HG03439 (cell line): ENCODE measurements around the gene NFIA.

ENCODE experiments used
- ATAC-seq: cut with Tn5 transposase; IDR thresholded peaks from one replicate; pipeline ENCODE4 v1.9.1; 2021; ENCODE audit warnings: mild to moderate bottlenecking, moderate library complexity; ENCODE audit not compliant: unreplicated experiment

The NFIA gene

DNA sequence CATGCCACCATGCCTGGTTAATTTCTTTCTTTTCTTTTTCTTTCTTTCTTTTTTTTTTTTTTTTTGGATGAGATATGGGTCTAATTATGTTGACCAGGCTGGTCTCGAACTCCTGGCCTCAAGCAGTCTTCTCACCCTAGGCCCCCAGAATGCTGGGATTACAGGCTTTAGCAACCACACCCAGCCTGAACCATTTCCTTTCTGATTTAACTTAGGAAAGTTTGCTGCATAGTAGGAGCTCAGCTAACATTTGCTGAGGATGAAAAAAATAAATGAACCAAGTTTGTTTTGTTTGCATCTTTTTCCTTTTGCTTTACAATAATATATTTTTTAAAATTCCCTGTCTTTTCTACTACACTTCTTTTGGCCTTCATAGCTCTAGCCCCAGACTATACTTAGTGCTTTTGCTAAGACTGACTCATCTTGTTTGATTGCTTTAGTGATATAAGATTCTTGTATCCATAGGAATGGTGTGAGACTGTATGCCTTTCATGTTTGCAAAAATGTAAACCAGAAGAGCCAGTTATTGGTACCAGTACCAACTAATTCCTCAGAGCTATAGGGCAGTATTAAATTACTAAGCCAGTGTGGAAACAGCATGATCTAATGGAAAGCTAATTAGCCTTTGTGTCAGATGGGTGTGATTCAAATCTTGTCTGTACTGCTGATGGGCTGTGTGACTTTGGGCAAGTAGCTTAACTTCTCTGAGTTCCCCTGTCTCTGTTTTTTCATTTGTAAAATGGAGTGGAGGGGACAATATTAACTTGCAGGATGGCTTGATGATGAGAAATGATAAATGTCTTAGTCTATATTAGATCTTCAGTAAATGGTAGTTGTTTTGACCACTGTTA, 66.9 kb downstream of the NFIA start:
- ATAC-seq: no peak

DNA sequence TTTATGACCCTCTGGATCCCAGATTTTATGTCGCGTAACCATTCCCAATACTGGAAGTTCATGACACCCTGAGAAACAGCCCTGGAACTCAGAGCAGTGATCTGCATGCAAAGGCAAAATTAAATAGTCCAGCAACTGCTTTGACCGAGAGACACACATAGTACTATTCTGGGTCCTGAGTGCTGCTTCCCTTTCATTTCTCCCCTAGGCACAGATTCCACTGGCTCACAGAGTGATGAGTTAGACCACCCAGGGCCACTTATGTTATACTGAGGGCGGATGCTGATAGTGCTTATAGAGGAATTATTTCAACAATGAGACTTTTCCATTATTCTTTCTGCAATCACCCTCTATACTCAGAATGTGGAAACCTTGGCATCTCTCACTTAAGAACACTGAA, 69.2 kb downstream of the NFIA start:
- no peak for ATAC-seq

GRCh38 chr1:61152066-61152465, 69.7 kb downstream of the NFIA start:
- ATAC-seq: no peak

DNA sequence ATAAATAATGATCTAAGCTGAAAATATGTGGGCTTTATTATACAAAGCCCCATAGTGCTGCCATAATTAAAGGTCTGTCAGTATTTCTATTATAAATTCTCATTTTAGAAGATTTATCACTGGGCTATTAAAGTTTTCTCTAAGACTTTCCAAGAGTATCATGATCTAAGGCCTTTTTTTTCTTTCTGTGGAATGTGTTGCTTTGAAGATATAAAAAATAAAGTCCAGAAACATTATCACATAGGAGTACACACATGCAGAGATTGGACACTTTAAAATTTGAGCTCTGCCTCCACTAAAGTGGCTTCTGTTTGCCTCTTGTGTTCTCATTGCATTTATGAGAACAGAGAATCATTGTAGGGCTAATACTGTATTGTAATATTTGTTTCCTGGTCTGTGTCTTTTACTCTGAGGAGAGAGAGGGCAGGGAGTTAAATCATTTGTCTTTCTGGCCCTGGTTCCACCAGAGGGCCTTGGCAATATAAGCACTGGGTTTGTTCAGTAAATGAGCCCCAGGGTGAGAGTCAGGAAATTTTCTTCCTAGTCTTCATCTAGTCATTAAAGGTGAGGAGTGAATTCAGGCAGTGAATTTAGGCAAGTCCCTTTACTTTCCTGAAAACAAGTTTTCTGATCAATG, 70.2 kb downstream of the NFIA start:
- no peak for ATAC-seq

- no peak for ATAC-seq
Observed at GRCh38 chr1:61156576-61157467, 74.5 kb downstream of the NFIA start.

GRCh38 chr1:61157468-61157987, 75.2 kb downstream of the NFIA start:
- ATAC-seq: no peak

DNA sequence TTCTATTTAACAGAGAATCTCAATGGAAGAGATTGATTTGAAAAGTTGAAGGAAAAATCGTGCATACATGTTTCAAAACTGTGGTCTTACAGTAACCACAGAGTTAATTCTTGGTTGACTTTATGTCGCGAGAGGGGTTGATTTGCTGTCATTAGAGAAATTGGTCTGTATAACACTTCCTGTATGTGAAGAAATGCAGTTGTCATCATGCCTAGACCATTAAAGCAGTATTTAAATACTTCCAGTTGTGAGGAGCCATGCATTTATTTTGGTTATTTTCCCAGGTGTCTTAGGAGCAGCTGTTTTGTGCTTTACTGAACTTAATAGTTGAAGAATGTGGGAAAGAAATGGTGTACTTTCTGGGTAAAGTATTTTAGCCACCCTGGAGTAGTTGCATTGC, 76.2 kb downstream of the NFIA start:
- no peak for ATAC-seq

DNA sequence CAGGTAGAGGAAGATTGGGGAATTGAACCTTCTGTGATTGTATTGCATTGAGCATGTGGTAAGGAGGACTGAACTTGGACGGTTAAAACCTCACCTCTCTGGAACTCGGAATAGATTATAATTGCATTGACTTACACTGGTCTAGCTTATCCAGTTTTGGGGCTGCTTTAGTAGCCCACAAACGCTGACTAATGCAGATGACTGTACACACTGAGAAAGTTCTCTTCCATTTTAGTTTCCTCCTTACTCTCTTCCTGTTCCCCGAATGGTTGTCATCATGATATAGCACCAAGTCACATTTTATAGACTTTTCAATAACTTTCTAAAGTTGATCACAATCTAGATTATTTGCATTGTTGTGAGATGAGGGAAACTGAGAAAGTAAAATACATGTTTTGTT, 78.2 kb downstream of the NFIA start:
- no peak for ATAC-seq

DNA sequence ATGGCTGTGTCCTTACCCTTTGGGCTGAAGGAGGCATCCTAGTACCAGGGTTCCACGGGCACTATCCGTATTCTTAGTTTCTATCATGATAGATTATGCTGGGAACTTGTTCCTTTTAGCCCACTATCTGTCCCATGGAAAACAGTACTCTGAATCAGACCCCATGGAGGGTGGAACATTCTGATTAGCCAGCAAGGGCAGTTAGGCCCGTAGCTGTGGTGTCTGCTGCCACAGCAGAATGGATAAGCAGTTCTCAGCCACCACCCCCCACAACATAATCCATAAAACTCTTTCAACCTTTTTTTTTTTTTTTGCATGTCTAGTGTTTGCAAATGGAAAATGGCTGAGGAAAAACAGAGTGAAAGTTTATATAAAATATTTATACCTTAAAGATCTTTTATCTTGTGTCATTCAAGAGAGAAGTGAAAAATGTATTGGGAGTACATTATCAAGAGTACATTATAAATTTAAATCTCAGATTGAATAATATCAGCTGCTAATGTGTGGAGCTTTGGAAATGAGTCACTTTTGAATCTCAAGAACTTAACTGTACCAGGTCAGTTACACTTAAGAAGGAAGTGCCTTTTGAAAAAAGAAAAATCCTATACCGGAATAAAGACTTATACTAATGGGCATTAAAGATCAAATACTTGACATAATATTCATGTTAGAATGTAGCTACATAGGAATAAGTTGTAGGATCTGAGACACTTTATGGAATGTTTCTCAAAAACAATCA, 80.3 kb downstream of the NFIA start:
- no peak for ATAC-seq

GRCh38 chr1:61163355-61163754, 81.0 kb downstream of the NFIA start:
- ATAC-seq: no peak

- no peak for ATAC-seq
Observed at GRCh38 chr1:61165402-61165801, 83.0 kb downstream of the NFIA start.

GRCh38 chr1:61167309-61167708, 84.9 kb downstream of the NFIA start:
- no peak for ATAC-seq

DNA sequence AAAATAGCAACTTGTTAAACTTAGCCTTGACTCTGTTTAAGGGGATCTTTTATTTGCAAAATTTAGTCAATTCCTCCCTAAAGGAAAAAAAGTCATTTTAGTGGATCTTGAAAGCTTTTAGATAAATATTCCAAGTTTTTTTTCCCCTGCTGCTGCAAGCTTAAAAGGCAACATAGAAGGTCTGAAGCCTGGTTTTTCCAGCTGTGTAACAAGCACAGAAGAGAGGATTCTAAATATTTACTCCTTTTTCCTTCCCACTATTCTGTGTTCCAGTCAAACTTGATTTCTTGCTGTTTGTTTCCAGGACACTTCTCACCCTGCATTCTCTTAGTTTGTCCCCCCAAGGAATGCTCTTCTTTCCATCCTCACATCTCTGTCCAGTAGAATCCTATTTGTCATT, 86.7 kb downstream of the NFIA start:
- no peak for ATAC-seq

DNA sequence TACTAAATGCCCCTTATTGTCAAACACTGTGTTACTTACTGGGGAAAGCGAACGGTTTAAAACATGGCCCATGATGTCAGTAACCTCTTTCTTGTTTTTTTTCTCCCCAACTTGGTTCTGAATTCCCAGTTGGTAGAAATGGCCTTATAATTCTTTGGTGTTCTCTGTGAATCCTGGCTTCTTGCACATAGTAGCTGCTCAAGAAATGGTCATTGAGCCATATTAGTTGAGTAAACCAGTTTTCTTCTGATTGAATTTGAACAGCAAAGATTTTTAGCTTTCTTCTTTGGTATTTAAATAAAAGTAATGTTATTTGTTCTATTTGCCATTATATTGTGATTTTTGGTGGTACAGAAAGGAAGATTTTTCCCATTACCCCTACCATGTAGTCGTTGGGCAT, 87.3 kb downstream of the NFIA start:
- no peak for ATAC-seq

DNA sequence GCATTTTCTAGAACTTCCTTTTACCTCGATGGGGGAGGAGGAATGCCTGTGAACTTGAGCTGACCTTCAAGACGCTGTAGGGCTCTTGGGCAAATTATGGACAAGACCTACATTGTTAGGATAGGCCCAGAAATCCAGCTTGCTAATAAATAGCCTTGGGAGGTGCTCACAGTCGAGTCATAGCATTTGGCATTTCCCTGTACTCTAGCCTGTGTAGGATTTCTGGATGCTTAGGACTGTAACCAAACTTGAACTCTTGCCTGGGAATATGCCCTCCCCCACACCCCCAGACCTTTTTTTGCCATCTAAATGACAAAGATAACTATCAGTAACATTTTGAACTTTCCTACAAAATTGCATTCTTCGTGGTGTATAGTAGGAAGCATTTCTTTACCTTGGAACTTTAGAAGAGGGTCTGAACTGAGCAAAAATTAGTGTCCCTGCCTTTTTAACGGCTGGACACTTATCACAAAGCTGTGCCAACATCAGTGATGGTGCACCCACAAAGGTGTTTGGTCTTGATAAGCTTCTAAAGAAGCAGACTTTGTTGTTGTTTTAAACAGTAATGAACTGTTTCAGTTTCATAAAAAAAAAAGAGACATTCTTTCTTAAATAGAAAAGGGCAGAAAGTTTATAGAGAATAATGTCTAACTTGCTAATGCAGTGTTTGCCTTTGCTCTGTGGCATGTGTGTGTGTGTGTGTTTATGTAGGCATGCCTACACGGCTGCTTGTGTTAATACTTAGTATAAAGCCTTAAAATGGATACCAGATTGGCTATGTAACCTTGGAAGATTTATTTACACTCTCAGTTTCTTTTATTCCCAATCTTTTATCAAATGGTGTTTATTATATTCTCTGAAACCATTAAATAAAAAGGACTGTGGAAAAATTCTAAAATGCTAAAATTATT, 88.2 kb downstream of the NFIA start:
- no peak for ATAC-seq

- no peak for ATAC-seq
Observed at GRCh38 chr1:61171346-61171745, 89.0 kb downstream of the NFIA start.

DNA sequence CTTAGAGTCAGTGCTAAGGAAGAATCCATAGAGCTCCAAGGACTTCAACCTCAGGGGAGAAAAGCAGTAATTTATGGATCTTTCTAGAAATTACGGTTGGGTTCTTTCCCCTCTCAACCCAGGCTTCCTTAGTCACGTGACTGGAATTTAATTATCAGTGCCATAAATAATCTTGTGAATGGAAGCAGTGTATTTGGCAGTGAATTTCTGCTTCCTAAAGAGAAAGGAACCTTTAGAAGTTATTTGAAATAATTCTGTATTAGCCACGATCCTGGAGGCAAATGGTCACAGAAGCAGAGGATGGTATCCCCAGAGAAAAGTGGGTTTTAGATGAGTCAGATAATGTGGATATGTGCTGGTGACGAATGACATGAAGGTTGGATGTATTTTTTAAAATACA, 89.6 kb downstream of the NFIA start:
- ATAC-seq: no peak

GRCh38 chr1:61173118-61173517, 90.8 kb downstream of the NFIA start:
- ATAC-seq: no peak

- no peak for ATAC-seq
Observed at GRCh38 chr1:61174060-61174795, 91.9 kb downstream of the NFIA start.
